Epidermal melanocyte (primary cell): ENCODE results near the gene CD40.
"Not testable (repeated sequence)": the region's sequence is repeated elsewhere in the genome, so short reads cannot be mapped to it uniquely, and the experiment has no call there.

Source experiments
- DNase-seq: peaks from one replicate; pipeline ENCODE4 v3.0.0; 2011; ENCODE audit warnings: low spot score; ENCODE audit not compliant: insufficient read length

CD40 gene

DNA sequence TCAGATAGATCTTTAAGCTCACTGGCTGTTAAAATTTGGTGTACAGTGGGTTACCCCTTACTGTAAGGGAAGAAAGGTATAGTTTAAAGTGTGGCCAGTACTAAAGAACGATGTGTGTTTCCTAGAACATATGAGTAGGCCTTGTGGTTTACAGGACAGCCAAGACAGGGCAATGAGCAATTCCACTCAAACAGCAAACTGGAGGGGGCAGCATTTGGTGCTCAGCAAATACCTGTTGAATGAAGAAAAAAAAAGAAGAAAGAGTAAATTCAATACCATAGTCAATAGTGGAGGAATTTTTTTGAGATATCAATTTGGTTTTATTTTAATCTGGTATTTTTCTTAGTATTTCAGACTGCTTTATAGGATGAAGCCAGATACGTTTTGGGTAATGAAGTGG, 24.6 kb upstream of the CD40 start:
- DNase-seq: no peak

DNA sequence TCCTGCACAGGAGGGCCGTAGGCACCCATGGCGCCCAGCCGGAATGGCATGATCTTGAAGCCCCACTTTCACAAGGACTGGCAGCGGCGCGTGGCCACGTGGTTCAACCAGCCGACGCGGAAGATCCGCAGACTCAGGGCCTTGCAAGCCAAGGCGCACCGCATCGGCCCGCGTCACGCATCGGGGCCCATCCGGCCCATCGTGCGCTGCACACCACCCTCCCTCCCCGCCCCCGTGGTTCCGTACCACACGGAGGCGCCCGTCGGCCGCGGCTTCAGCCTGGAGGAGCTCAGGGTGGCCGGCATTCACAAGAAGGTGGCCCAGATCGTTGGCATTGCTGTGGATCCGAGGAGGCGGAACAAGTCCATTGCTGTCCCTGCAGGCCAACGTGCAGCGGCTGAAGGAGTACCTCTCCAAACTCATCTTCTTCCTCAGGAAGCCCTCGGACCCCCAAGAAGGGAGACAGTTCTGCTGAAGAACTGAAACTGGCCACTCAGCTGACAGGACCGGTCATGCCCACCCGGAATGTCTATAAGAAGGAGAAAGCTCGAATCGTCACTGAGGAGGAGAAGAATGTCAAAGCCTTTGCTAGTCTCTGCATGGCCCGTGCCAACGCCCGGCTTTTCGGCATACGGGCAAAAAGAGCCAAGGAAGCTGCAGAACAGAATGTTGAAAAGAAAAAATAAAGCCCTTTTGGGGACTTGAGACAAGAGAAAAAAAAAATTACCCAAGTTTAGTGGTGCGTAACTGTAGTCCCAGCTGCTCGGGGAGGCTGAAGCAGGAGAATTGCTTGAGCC, 18.4 kb upstream of the CD40 start:
- DNase-seq: no peak

DNA sequence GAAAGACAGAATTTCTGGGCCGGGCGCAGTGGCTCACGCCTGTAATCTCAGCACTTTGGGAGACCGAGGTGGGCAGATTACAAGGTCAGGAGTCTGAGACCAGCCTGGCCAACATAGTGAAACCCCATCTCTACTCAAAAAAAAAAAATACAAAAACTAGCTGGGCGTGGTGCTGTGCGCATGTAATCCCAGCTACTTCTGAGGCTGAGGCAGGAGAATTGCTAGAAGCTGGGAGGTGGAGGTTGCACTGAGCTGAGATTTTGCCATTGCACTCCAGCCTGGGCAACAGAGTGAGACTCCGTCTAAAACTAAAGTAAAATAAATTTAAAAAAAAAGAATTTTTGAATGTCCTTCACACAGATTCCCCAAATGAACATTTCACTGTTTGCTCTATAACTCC, 17.7 kb upstream of the CD40 start:
- not testable (repeated sequence) for DNase-seq

DNA sequence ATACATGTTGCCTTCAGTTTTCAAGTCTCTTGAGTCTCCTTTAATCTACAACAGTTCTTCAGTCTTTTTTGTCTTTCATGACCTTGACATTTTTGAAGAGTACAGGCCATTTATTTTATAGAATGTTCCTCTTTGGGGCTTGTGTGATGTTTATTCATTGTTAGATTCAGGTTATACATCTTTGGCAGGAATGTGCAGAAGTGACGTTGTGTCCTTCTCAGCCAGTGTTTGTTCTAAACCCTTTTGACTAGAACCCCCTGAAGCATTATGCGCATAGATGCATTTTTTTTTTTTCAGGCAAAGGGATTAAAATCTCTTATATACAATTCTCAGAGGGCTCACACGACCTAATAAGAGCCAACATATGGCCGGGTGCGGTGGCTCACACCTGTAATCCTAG, 17.1 kb upstream of the CD40 start:
- DNase-seq: no peak

DNA sequence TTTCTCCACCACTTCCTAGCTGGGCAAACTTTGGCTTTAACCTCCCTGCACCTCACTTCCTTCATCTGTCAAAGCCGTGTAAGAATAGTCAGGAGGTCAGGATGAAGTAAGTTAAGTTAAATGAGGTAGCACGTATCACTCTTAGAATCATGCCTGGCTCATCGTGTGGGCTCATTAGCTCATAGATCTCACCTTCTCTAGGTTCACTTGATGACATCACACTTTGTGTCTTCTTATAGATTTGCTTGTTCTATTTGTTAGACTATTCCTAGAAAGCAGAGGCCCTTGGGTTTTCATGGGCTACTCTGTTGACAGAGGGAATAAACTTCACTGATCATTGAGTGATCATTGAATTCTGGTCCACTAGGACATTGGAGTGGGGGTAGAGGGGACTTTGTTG, 16.2 kb upstream of the CD40 start:
- DNase-seq: no peak

DNA sequence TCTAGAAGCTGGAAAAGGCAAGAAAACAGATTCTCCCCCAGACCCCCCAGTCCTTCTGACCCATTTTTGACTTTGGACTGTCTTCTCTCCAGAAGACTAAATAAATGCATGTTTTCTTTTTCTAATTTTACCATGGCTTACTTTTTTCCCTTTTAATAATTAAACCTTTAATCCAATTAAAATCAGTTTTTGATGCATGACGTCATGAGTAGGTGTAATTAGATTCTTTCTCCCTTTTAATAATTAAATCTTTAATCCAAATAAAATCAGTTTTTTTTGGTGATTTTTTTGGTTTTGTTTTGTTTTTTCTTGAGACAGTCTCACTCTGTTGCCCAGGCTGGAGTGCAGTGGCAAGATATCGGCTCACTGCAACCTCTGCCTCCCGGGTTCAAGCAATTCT, 15.2 kb upstream of the CD40 start:
- DNase-seq: no peak

DNA sequence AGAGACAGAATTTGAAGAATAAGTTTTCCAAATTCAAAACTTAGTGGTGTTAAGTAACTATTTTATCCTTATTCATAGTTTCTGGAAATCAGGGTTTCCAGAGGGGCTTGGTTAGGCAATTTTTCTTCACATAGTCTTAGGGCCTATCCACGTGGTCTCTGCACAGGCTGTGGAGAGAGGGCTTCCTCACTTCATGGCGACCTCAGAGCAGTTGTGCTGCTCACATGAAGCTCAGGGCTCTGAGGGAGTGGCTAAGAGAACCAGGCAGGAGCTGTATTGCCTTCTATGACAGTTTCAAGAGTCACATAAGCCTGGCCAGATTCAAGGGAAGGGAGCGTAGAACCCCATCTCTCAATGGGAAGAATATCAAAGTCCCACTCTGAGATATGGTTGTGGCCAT, 13.9 kb upstream of the CD40 start:
- DNase-seq: no peak

DNA sequence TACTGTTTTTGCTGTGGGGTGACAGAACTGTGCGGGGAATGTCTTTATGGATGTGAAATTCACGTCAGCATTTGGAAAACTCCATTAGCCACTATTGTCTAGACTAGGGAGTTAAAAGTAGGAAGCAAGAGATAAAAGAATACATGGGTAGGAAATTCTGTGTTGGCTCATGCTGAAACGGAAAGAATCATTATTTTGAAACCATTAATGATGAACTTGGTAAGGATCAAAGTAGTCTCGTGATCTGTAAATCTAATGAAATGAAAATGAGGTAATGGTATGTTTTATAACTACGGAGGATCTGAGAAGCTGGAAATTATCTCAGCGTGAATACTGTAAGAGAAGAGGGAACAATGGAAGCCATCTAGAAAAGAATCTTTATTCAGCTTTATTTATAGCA, 11.1 kb upstream of the CD40 start:
- no peak for DNase-seq

DNA sequence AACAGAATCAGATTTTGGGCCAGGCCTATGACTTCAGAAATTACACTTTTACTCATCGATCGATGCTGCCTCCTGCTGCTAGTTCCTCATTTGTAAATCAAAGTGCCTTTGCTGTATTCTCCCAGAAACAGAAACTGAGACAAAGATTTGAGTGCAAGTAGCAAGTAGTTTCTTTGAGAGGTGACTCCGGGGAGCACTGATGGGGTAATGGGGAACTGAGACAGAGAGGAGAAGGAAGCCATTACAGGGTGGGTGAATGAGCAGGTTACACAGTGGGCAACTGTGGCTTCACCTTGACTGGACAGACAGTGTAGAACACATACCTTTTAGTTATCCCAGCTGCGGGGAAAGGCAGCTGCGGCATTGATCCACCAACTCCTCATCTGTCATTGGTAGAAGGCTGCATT, 9.7 kb upstream of the CD40 start:
- no peak for DNase-seq

DNA sequence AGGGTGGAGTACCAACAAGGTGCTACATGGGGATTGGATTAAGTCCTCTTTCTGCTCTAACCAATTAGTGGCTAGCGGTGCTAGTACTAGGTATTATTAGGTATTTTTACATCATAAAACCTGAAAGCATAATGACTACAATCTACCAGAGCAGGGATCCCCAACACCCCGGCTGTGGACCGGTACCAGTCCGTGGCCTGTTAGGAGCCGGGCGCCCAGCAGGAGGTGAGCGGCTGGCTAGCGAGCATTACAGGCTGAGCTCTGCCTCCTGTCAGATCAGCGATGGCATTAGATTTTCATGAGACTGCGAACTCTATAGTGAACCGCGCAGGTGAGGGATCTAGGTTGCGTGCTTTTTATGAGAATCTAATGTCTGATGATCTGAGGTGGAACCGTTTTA, 9.1 kb upstream of the CD40 start:
- DNase-seq: no peak

DNA sequence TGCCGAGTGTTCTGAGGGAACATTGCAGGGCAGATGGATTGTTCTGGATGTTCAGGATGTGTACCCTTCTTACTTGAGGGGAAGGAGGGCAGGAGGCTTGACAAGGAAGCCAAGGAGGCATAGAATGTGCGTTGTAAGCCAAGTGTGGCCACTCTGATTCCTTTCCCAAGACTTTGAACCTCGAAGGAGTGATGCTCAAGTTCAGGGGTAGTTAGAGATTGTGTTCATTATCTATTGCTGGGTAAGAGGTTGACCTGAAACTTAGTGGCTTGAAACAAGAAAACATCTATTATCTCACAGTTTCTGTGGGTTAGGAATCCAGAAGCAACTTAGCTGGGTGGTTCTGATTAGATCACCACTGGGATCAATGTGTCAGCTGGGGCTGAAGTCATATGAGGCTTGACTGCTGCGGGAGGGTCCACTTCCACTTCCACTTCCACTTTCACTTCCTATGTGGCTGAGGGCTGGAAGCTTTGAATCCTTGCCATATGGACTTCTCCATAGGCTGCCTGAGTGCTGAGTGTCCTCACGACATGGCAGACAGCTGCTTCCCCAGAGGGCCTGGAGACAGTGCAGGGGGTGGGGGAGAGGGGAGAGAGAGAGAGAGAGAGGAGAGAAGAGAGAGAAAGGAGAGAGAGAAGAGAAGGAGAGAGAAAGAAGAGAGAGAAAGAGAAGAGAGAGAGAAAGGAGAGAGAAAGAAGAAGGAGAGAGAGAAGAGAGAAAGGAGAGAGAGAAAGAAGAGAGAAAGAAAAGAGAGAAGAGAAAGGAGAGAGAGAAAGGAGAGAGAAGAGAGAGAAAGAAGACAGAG, 6.9 kb upstream of the CD40 start:
- DNase-seq: no peak

DNA sequence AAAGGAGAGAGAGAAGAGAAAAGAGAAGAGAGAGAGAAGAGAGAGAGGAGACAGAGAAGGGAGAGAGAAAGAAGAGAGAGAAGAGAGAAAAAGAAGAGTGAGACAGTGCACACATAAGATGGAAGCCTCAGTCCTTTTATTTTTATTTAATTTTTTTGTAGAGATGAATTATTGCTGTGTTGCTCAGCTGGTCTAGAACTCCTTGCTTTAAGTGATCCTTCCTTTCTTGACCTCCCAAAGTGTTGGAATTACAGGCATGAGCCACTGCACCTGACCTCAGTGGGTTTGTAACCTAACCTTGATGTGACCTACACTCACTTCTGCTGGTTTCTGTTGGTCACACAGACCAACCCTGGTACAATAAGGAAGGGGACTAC, 6.3 kb upstream of the CD40 start:
- DNase-seq: no peak

DNA sequence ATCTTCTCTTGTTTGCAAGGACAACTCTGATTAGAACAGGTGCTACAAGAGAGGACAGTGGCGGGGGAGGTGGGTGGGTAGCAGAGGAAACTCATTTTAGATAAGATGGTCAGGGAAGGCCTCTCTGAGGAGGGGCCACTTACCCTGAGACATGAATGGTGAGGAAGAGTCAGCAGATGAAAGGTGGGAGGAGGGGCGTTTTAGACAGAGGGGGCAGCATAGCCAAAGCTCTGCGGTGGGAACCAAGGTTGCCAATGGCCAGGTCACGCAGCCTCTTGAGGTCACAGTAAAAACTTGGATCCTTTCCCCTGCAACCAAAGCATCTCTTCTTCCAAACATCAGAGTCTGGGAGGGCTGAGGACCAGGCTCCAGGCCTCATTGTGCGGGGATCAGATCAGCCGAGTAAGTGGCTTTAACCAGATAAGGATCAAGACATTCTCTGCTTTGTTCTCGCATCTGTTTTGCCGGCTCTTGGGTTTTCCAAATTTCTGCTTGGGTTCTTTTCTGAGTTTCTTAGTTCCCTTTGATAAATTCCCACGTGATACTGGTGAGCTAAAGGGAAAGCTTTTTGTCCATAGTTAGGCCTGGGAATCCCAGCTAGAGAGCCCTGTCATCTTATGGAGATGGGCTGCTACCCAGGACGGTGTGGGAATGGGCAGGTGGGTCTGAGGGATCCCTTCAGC, 5.5 kb upstream of the CD40 start:
- no peak for DNase-seq

DNA sequence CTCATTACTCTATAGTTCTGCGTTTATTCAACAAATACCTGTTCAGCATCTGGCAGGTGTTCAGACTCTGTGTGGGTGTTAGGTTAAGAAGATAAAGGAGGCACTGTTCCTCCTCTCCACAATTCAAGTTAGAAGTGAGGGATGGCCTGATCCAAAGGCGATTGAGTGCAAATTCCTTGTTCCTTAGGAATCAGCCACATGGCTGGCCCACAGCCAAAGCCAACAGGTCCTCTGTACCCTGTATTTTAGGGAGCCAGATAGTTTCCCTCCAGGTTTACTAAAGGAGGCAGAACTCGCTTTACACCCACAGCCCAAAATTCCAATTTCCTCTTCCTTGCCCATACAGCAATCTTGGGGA, 5.0 kb upstream of the CD40 start:
- DNase-seq: no peak

DNA sequence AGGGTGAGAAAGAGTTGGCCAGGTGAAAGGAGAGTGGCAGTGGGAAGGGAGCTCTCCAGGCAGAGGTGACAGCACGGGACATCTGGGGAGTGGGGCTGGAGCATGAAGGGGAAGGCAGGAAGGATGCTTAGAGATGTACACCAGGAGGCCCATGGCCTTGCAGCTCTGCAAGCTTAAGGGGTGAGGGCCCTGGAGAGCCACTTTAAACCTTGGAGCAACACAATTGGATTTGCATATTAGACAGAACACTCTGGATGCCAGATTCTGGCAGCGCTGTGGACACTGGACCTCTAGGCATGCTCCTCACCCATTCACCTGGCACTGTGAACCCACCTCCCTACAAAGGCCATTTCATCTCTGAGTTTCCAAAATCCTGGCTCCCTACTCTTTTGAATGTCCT, 3.7 kb upstream of the CD40 start:
- DNase-seq: no peak

DNA sequence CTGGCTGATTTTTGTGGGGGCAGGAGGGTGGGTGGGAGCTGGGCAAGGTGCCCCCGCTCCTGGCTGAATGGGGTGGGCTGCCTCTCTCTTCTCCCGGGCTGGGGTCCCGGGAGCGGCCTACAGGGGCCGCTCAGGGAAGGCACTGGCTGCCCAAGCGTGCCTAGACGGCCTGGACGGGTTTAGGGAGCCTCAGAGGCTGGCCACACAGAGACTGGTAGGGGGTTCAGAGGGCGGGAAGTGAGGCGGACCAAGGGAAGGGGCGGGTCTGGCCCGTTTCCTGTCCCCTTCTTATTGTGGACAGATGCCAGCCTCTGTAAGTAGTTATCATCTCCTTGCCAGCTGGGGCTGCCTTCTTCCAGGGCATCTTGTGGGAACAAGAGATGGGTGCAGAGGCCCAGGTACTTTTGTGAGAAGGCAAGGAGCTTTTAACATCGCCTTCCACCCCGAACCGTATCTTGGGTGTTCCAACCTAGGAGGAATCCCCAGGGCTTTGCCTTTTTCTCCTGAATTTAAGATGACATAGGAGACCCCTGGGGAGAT, 437 bp downstream of the CD40 start:
- DNase-seq: no peak

DNA sequence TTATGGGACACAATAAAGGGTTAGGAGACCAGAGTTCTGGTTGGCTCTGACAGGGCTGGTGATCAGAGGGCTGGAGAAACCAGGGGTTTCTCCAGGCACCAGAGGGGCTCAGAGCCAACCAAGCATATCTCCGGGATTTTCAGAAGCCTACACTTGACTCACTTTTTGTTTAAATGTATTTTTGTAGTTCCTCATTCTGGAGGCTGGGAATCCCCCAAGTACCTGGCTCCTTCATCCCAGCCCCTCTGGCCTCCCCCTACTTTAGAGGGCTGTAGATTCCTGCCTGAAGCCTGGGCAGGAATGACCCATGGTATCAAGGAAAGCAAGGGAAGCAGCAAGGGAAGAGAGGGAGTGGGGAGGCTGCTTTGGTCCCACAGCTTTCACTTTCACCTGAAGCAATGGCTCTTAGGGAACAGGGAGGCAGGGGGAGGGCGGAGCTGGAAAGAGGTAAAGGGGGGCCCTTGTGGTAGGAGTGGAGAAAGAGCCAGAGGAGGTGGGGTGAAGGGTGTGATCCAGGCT, 973 bp downstream of the CD40 start:
- no peak for DNase-seq

DNA sequence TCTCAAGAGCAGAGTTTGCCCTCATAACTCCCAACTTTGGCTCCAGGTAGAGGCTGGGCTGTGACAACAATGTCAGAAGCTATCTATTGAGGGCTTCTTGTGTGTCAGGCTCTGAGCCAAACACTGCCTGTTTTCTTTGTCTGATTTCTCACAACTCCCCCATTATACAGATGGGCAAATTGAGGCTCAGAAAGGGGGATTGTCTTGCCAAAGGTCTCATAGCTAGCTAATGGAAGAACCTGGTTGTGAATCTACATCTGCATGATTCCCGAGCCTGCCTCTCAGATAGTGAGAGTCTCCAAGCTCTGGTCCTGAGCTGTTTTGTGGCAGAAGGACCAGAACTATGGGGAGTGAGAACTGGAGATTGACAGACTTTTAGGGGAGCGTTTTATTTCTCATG, 1.4 kb downstream of the CD40 start:
- no peak for DNase-seq

DNA sequence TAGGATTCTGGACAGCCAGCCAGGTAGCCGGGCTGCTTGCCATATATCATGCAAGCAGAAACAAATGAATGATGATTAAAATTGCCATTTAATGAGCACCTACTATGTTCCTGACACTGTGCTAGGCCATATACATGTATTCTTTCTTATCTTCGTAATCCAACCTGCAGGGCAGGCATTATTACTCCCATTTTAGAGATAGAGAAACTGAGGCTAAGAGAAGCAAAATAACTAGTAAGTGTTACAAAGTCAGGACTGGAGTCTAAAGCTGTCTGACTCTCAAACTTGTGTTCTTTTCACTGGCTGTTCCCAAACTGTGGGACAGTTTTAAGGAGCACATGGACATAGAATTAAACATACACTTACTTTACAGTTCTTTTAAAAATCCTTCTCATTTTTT, 2.0 kb downstream of the CD40 start:
- DNase-seq: no peak

DNA sequence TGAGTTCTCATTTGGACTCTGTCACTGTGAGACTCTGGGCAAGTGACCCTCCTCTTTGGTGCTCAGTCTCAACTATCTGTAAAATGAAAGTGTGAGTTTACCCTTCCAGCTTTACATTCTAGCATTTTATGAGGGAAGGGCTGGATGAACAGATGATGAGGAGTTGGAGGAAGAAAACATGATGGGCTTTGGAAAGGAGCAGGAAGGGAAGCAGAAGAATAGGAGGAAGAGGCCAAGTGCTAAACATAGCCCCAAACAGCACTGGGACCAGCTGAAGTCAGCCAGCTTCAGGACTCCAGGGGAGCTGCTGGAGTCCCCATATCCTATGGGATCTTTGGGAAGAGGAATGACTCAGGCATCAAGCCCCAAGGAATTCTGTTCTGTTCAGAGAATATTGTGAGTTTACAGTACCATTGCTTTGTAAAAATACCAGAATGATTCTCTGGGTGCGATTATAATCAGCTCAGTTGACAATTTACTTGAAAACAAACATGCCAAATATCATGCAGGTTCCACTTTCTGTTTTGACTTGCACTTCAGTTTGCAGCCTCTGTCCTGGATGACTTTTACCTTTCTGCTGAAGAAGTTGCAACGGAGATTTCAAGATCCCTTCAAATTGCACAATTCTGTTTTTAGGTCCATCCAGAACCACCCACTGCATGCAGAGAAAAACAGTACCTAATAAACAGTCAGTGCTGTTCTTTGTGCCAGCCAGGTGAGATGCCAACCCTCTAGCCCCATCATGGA, 3.2 kb downstream of the CD40 start:
- no peak for DNase-seq

DNA sequence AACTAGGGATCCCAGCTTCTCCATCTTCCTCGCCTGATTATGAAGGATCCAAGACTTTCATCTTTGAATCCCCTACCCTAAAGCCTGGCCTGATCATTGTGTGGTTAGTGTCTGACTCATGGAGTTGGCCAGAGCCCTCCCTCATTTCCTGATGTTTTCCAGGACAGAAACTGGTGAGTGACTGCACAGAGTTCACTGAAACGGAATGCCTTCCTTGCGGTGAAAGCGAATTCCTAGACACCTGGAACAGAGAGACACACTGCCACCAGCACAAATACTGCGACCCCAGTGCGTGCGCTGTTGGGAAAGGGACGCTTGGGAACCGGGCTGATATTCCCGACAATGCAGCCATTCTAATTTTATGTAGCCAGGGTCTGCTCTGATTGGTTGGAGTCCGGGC, 4.0 kb downstream of the CD40 start:
- DNase-seq: no peak
